ENCODE data around the gene PIEZO1. TPM values are rescaled to one million over a fixed set of nuclear protein-coding genes. Genes with fewer than 3 reads are reported as not detected.

PIEZO1 gene
- total and polyA plus RNA-seq, 2 donors (not counting 1 experiment from before 2014, with no cell fraction given) = 108 to 331 TPM

GRCh38 chr16:88818575-88818874 is 33.5 kb upstream of the PIEZO1 start:
- DNase-seq (no peak), ATAC-seq (ENCODE audit: low read depth) (no peak)
- Histone ChIP-seq H3K36me3 (replicated peaks in 1 of 2; ENCODE audit: control extremely low read depth in 1 of 2, control insufficient read depth in 1 of 2, extremely low read depth in 1 of 2, insufficient read depth in 2 of 2, low read length in 1 of 2) (peaks cover 0 to 17% of the 10 kb centered on the region in 2 experiments), H3K4me3 (ENCODE audit: control extremely low read depth in 1 of 5, extremely low read depth in 1 of 5, insufficient read depth in 1 of 5, low read depth in 2 of 5, low read length in 4 of 5) (no peak overlapping the region), H3K9me3 (ENCODE audit: control extremely low read depth in 1 of 3, control insufficient read depth in 2 of 3, insufficient read depth in 1 of 3, low read length in 2 of 3) (no peaks in the 10 kb centered on the region), H3K4me2 (replicated peaks; ENCODE audit: low read depth, low read length, poor library complexity, severe bottlenecking) (no peak overlapping the region), H3K9ac (ENCODE audit: low read length) (no peak overlapping the region), H4K20me1 (ENCODE audit: control insufficient read depth, insufficient read depth, low read length, poor library complexity, severe bottlenecking) (no peaks in the 10 kb centered on the region), H3K27ac (ENCODE audit: low read length in 2 of 2) (no peak overlapping the region), H3K27me3 (replicated peaks in 1 of 4; ENCODE audit: control extremely low read depth in 1 of 4, control insufficient read depth in 3 of 4, insufficient read depth in 4 of 4, low read length in 3 of 4) (no peaks in the 10 kb centered on the region), H3K4me1 (ENCODE audit: control insufficient read depth in 2 of 2, insufficient read depth in 2 of 2, low read length in 2 of 2) (peaks cover 0 to 5% of the 10 kb centered on the region in 2 donors), H2AFZ (ENCODE audit: insufficient read depth, low read depth, low read length, poor library complexity, severe bottlenecking) (no peak overlapping the region), H3K79me2 (ENCODE audit: control insufficient read depth, insufficient read depth, low read length) (no peaks in the 10 kb centered on the region)
- POLR2A ChIA-PET = no interaction called here
- Mint-ChIP-seq H3K27me3 (no peaks in the 10 kb centered on the region), H3K27ac (no peak overlapping the region), H3K4me1 (no peaks in the 10 kb centered on the region), H3K4me3 (no peak overlapping the region), H3K9me3 (ENCODE audit: insufficient read depth) (no peaks in the 10 kb centered on the region)
- intact Hi-C loops (cut with micrococcal nuclease) = no loop called here
- CTCF ChIA-PET = interaction anchor here (2.3 to 4.3 kb wide), 2 partner anchors 39 to 348 kb away, joined by 7 to 19 read pairs; partner anchors contain the start of genes GALNS and TRAPPC2L
- TF ChIP-seq EZH2 (IDR thresholded peaks at IDR 0.05; ENCODE audit: borderline replicate concordance, insufficient read depth, low read depth, low read length, poor library complexity, severe bottlenecking) (no peak), CTCF (IDR thresholded peaks at IDR 0.05) (no peak)
- WGBS (ENCODE audit: insufficient coverage) = 96% methylated on average over 18 of the region's 18 CpGs

- WGBS (ENCODE audit: insufficient coverage) = 92% methylated on average over 40 of the region's 40 CpGs
- intact Hi-C loops (cut with micrococcal nuclease) = loop anchor here (2.0 kb wide), 1 partner anchor 125 kb away; no protein-coding TSS in a partner anchor
- Mint-ChIP-seq H3K27me3 (no peaks in the 10 kb centered on the region), H3K27ac (no peak overlapping the region), H3K9me3 (ENCODE audit: insufficient read depth) (no peaks in the 10 kb centered on the region), H3K4me3 (no peak overlapping the region), H3K4me1 (no peaks in the 10 kb centered on the region)
- H3K9ac ChIP-seq (ENCODE audit: low read length) = no peak overlapping the region
- no peaks in the 10 kb centered on the region for H3K79me2 ChIP-seq (ENCODE audit: control insufficient read depth, insufficient read depth, low read length)
- no peaks in the 10 kb centered on the region for H3K27me3 ChIP-seq (replicated peaks in 1 of 4; ENCODE audit: control extremely low read depth in 1 of 4, control insufficient read depth in 3 of 4, insufficient read depth in 4 of 4, low read length in 3 of 4)
- CTCF ChIA-PET = interaction anchor here (0.6 to 4.3 kb wide), 5 partner anchors 11 to 400 kb away, joined by 3 to 19 read pairs (median 6); partner anchors contain the start of genes GALNS, TRAPPC2L and ZNF778
- H2AFZ ChIP-seq (ENCODE audit: insufficient read depth, low read depth, low read length, poor library complexity, severe bottlenecking) = no peak overlapping the region
- no peak overlapping the region for H3K27ac ChIP-seq (ENCODE audit: low read length in 2 of 2)
- POLR2A ChIA-PET = no interaction called here
- DNase-seq (no peak), ATAC-seq (ENCODE audit: low read depth) (no peak)
- H3K36me3 ChIP-seq (replicated peaks in 1 of 2; ENCODE audit: control extremely low read depth in 1 of 2, control insufficient read depth in 1 of 2, extremely low read depth in 1 of 2, insufficient read depth in 2 of 2, low read length in 1 of 2) = peaks cover 0 to 14% of the 10 kb centered on the region in 2 experiments
- no peak overlapping the region for H3K4me3 ChIP-seq (ENCODE audit: control extremely low read depth in 1 of 5, extremely low read depth in 1 of 5, insufficient read depth in 1 of 5, low read depth in 2 of 5, low read length in 4 of 5)
- H3K4me1 ChIP-seq (ENCODE audit: control insufficient read depth in 2 of 2, insufficient read depth in 2 of 2, low read length in 2 of 2) = peaks cover 0 to 5% of the 10 kb centered on the region in 2 donors
- no peak overlapping the region for H3K4me2 ChIP-seq (replicated peaks; ENCODE audit: low read depth, low read length, poor library complexity, severe bottlenecking)
- no peaks in the 10 kb centered on the region for H3K9me3 ChIP-seq (ENCODE audit: control extremely low read depth in 1 of 3, control insufficient read depth in 2 of 3, insufficient read depth in 1 of 3, low read length in 2 of 3)
- H4K20me1 ChIP-seq (ENCODE audit: control insufficient read depth, insufficient read depth, low read length, poor library complexity, severe bottlenecking) = no peaks in the 10 kb centered on the region
- TF ChIP-seq CTCF (IDR thresholded peaks at IDR 0.05) = no peak
- no peak for TF ChIP-seq EZH2 (IDR thresholded peaks at IDR 0.05; ENCODE audit: borderline replicate concordance, insufficient read depth, low read depth, low read length, poor library complexity, severe bottlenecking)
These were observed 33.0 kb upstream of the PIEZO1 start for GRCh38 chr16:88817785-88818574.

Measured in B cell (primary cell).